ENCODE data around the gene HCN2. TPM values are rescaled to one million over a fixed set of nuclear protein-coding genes. Genes with fewer than 3 reads are reported as not detected.

HCN2 gene
- total RNA-seq, 2 experiments from 2014 or later: 2.1 TPM

DNA sequence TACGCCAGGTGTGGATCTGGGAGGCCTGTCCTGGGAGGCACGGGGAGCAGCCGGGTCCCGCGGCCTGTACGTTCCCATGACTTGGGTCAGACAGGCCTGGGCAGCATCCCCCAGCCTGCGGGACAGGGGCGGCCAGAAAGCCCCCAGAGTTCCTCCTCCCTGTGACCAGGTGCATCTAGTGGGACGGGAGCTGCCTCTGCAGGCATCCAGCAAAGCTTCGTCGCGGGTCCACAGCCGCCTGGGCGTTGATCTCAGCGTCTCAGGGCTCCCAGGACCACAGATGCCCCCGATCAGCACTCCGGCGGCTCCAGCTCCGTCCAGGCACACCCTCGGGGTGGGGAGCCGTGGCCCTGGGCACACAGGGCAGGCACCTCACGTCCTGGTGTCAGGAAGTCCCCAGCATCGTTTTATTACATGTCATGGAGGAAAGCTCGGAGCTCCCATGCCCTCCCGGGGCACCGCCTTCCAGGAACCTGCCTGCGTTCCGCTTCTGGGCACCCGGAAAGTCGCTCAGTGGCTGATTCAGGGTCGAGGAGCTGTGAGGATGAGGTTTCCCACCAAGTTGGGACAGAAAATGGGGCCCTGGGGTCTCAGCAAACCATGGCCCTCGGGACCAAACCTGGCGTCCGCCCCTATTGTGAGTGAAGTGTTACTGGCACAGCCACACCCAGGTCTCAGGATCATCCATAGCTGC, 47.4 kb upstream of the HCN2 start:
- POLR2A ChIA-PET: interaction anchor here (1.3 kb wide), 1 partner anchor 10 kb away, joined by 3 read pairs; the partner anchor contains the start of gene CDC34

DNA sequence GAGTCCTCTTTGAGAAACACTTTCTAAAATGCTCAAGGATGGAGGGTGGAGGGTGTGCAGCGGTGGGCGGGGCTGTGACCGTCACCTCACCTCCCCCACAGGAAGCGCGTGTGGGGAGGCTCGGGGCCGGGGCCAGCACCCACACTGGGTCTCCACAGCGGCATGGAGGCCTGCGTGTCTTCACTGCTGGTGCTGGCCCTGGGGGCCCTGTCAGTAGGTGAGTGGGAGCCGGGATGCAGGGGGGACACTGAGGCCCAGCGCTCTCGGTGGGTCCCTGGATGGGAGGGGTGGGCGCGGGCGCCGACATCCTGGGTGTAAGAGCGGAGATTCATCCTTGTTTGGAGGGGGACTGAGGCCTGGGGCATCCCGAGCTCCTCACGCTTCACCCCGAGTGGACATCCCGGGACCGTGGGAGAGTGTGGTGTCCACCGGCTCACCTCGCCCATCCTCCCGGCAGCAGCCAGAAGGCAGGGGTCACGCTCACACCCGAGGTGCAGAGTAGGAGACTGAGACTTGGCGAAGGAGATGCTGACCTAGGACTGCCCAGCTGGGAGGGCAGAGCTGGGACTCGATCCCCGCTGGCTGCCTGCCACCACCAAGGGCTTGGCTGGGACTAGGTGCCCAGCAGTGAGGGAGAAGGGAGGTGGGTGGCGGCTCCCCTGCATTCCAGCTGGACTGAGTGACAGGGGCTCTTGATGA, 45.6 kb upstream of the HCN2 start, which contains the start of gene GZMM:
Gene GZMM, plus strand, starts transcription at position 144 of the 699 bp plus-strand sequence. Its CDS starts 19 bp downstream, at position 163.
- Histone ChIP-seq H3K4me1 (ENCODE audit: insufficient read depth, low read length) (peaks cover 32% of the 10 kb centered on the region), H3K27ac (ENCODE audit: low read depth in 1 of 2, low read length in 2 of 2) (peak within 1 kb of the TSS; percentile 56 to 60), H3K4me3 (ENCODE audit: low read length) (peak within 1 kb of the TSS; percentile 85), H3K9me3 (ENCODE audit: control insufficient read depth in 1 of 2, insufficient read depth in 1 of 2, low read length in 2 of 2) (peaks cover 0 to 12% of the 10 kb centered on the region in 2 experiments), H3K27me3 (ENCODE audit: control insufficient read depth in 1 of 2, insufficient read depth in 2 of 2, low read length in 2 of 2) (no peaks in the 10 kb centered on the region), H3K36me3 (ENCODE audit: insufficient read depth, low read length) (peaks cover 33% of the 10 kb centered on the region)
- DNase-seq (peak; percentile 66 to 92 (median 78)), ATAC-seq (ENCODE audit: poor library complexity) (peak; percentile 97)
- intact Hi-C loops (cut with DNase I, micrococcal nuclease): no loop called here
- no peaks in the 10 kb centered on the region for H3K27me3 Mint-ChIP-seq
- H3K27ac Mint-ChIP-seq: peak within 1 kb of the TSS; percentile 88
- H3K9me3 Mint-ChIP-seq: no peaks in the 10 kb centered on the region
- TF ChIP-seq, protein P1, sequence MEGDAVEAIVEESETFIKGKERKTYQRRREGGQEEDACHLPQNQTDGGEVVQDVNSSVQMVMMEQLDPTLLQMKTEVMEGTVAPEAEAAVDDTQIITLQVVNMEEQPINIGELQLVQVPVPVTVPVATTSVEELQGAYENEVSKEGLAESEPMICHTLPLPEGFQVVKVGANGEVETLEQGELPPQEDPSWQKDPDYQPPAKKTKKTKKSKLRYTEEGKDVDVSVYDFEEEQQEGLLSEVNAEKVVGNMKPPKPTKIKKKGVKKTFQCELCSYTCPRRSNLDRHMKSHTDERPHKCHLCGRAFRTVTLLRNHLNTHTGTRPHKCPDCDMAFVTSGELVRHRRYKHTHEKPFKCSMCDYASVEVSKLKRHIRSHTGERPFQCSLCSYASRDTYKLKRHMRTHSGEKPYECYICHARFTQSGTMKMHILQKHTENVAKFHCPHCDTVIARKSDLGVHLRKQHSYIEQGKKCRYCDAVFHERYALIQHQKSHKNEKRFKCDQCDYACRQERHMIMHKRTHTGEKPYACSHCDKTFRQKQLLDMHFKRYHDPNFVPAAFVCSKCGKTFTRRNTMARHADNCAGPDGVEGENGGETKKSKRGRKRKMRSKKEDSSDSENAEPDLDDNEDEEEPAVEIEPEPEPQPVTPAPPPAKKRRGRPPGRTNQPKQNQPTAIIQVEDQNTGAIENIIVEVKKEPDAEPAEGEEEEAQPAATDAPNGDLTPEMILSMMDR (IDR thresholded peaks at IDR 0.05): no peak
- H3K4me1 Mint-ChIP-seq (ENCODE audit: low read depth): peaks cover 23% of the 10 kb centered on the region
- peak within 1 kb of the TSS; percentile 87 for H3K4me3 Mint-ChIP-seq
- peaks cover 18% of the 10 kb centered on the region for H3K36me3 Mint-ChIP-seq (ENCODE audit: low read depth)
- CTCF ChIA-PET: no interaction called here
- POLR2A ChIA-PET: interaction anchor here (1.4 kb wide), 1 partner anchor 12 kb away, joined by 5 read pairs; no protein-coding TSS in a partner anchor

More for the DNA sequence above, 47.4 kb upstream of the HCN2 start:
- Histone ChIP-seq H3K27me3 (ENCODE audit: control insufficient read depth in 1 of 2, insufficient read depth in 2 of 2, low read length in 2 of 2) (no peaks in the 10 kb centered on the region), H3K27ac (ENCODE audit: low read depth in 1 of 2, low read length in 2 of 2) (no peak overlapping the region), H3K36me3 (ENCODE audit: insufficient read depth, low read length) (peaks cover 36% of the 10 kb centered on the region), H3K4me3 (ENCODE audit: low read length) (no peak overlapping the region), H3K4me1 (ENCODE audit: insufficient read depth, low read length) (peaks cover 27% of the 10 kb centered on the region), H3K9me3 (ENCODE audit: control insufficient read depth in 1 of 2, insufficient read depth in 1 of 2, low read length in 2 of 2) (peaks cover 0 to 3% of the 10 kb centered on the region in 2 experiments)
- Mint-ChIP-seq H3K4me3 (no peak overlapping the region), H3K36me3 (ENCODE audit: low read depth) (peaks cover 21% of the 10 kb centered on the region), H3K27me3 (no peaks in the 10 kb centered on the region), H3K27ac (no peak overlapping the region), H3K4me1 (ENCODE audit: low read depth) (peaks cover 23% of the 10 kb centered on the region), H3K9me3 (no peaks in the 10 kb centered on the region)
- CTCF ChIA-PET: interaction anchor here (1.7 kb wide), 1 partner anchor 32 kb away, joined by 9 read pairs; no protein-coding TSS in a partner anchor
- TF ChIP-seq, protein P1 (IDR thresholded peaks at IDR 0.05): no peak
- DNase-seq (no peak), ATAC-seq (ENCODE audit: poor library complexity) (no peak)
- intact Hi-C loops (cut with DNase I, micrococcal nuclease): no loop called here

DNA sequence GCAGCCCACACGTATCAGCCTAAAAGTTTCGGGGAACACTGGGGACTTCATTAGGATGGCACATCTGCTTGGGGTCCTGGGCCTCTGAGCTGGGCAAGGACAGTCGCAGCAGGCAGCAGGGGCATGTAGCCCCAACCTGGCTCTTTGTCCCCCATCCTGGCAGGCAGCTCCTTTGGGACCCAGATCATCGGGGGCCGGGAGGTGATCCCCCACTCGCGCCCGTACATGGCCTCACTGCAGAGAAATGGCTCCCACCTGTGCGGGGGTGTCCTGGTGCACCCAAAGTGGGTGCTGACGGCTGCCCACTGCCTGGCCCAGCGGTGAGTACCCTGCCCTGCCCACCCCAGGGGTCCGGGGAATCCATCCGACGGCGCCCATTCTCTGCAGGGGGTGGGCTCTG, 42.6 kb upstream of the HCN2 start:
- H3K27ac Mint-ChIP-seq: no peak overlapping the region
- H3K27ac ChIP-seq (ENCODE audit: low read depth in 1 of 2, low read length in 2 of 2): no peak overlapping the region
- H3K4me3 Mint-ChIP-seq: no peak overlapping the region
- peaks cover 12% of the 10 kb centered on the region for H3K36me3 Mint-ChIP-seq (ENCODE audit: low read depth)
- peaks cover 17% of the 10 kb centered on the region for H3K36me3 ChIP-seq (ENCODE audit: insufficient read depth, low read length)
- no peak for ATAC-seq (ENCODE audit: poor library complexity)
- DNase-seq: no peak
- H3K9me3 ChIP-seq (ENCODE audit: control insufficient read depth in 1 of 2, insufficient read depth in 1 of 2, low read length in 2 of 2): peaks cover 0 to 12% of the 10 kb centered on the region in 2 experiments
- no peaks in the 10 kb centered on the region for H3K27me3 Mint-ChIP-seq
- CTCF ChIA-PET: no interaction called here
- no peak overlapping the region for H3K4me3 ChIP-seq (ENCODE audit: low read length)
- H3K9me3 Mint-ChIP-seq: no peaks in the 10 kb centered on the region
- peaks cover 23% of the 10 kb centered on the region for H3K4me1 Mint-ChIP-seq (ENCODE audit: low read depth)
- TF ChIP-seq, protein P1 (IDR thresholded peaks at IDR 0.05): no peak
- H3K27me3 ChIP-seq (ENCODE audit: control insufficient read depth in 1 of 2, insufficient read depth in 2 of 2, low read length in 2 of 2): no peaks in the 10 kb centered on the region
- peaks cover 37% of the 10 kb centered on the region for H3K4me1 ChIP-seq (ENCODE audit: insufficient read depth, low read length)
- intact Hi-C loops (cut with DNase I, micrococcal nuclease): no loop called here
- POLR2A ChIA-PET: no interaction called here

Data from CD4-positive, alpha-beta T cell (primary cell).